ENCODE results near the gene ZNF433. TPM values are rescaled to one million over a fixed set of nuclear protein-coding genes. Genes with fewer than 3 reads are reported as not detected.
A peak's percentile ranks its signal among the peaks of the same experiment; 100 is the strongest.
"Not testable (repeated sequence)": the region's sequence is repeated elsewhere in the genome, so short reads cannot be mapped to it uniquely, and the experiment has no call there.

The ZNF433 gene
- polyA plus RNA-seq, 6 donors from 2014 or later: 2.2 to 11.0 (median 5.0) TPM

GRCh38 chr19:12042893-12043292, 7.4 kb upstream of the ZNF433 start:
- peaks cover 20 to 23% of the 10 kb centered on the region in 2 donors for H3K36me3 Mint-ChIP-seq
- no peak overlapping the region for H3K27ac Mint-ChIP-seq
- DNase-seq: no peak
- H3K9me3 Mint-ChIP-seq: peaks cover 10 to 39% (median 33%) of the 10 kb centered on the region in 7 donors
- H3K4me3 Mint-ChIP-seq: no peak overlapping the region
- no peaks in the 10 kb centered on the region for H3K4me1 Mint-ChIP-seq
- H3K27me3 Mint-ChIP-seq: no peaks in the 10 kb centered on the region
- ATAC-seq (ENCODE audit: low read depth in 2 of 2): no peak

GRCh38 chr19:12034620-12035019, 859 bp downstream of the ZNF433 start:
- ATAC-seq (ENCODE audit: low read depth in 2 of 2) (no peak), DNase-seq (no peak)
- peak overlapping the region; percentile 57 to 92 (median 82) for H3K4me3 Mint-ChIP-seq
- no peaks in the 10 kb centered on the region for H3K36me3 Mint-ChIP-seq
- peaks cover 6 to 21% (median 16%) of the 10 kb centered on the region in 3 donors for H3K4me1 Mint-ChIP-seq
- peak overlapping the region in 2 of 6 donors; percentile 34 to 88 for H3K27ac Mint-ChIP-seq
- H3K9me3 Mint-ChIP-seq: peaks cover 0 to 1% (median 0%) of the 10 kb centered on the region in 7 donors
- no peaks in the 10 kb centered on the region for H3K27me3 Mint-ChIP-seq

GRCh38 chr19:12034198-12034597, 1.3 kb downstream of the ZNF433 start:
- peak overlapping the region in 2 of 6 donors; percentile 7 to 34 for H3K27ac Mint-ChIP-seq
- no peaks in the 10 kb centered on the region for H3K27me3 Mint-ChIP-seq
- ATAC-seq (ENCODE audit: low read depth in 2 of 2): no peak
- peaks cover 6 to 21% (median 16%) of the 10 kb centered on the region in 3 donors for H3K4me1 Mint-ChIP-seq
- H3K9me3 Mint-ChIP-seq: peaks cover 0 to 3% (median 0%) of the 10 kb centered on the region in 7 donors
- no peaks in the 10 kb centered on the region for H3K36me3 Mint-ChIP-seq
- no peak for DNase-seq
- H3K4me3 Mint-ChIP-seq: peak overlapping the region; percentile 57 to 92 (median 82)

GRCh38 chr19:12015753-12016116, 19.7 kb downstream of the ZNF433 start:
- Mint-ChIP-seq H3K4me1 (peaks cover 0 to 4% (median 0%) of the 10 kb centered on the region in 3 donors), H3K9me3 (peaks cover 22 to 61% (median 51%) of the 10 kb centered on the region in 7 donors), H3K4me3 (no peak overlapping the region), H3K27me3 (no peaks in the 10 kb centered on the region), H3K36me3 (peaks cover 35 to 50% of the 10 kb centered on the region in 2 donors), H3K27ac (peak overlapping the region in 1 of 6 donors; percentile 58)
- no peak for DNase-seq
- ATAC-seq (ENCODE audit: low read depth in 2 of 2): no peak

GRCh38 chr19:12015015-12015752, 20.3 kb downstream of the ZNF433 start:
- ATAC-seq (ENCODE audit: low read depth in 2 of 2) (no peak), DNase-seq (no peak)
- peaks cover 35 to 50% of the 10 kb centered on the region in 2 donors for H3K36me3 Mint-ChIP-seq
- no peaks in the 10 kb centered on the region for H3K27me3 Mint-ChIP-seq
- H3K9me3 Mint-ChIP-seq: peaks cover 22 to 65% (median 52%) of the 10 kb centered on the region in 7 donors
- peak overlapping the region in 1 of 6 donors; percentile 24 for H3K27ac Mint-ChIP-seq
- no peak overlapping the region for H3K4me3 Mint-ChIP-seq
- H3K4me1 Mint-ChIP-seq: peaks cover 0 to 4% (median 0%) of the 10 kb centered on the region in 3 donors

- no peaks in the 10 kb centered on the region for H3K27me3 Mint-ChIP-seq
- peaks cover 22 to 33% (median 24%) of the 10 kb centered on the region in 3 donors for H3K4me1 Mint-ChIP-seq
- peak overlapping the region in 2 of 6 donors; percentile 49 to 76 for H3K27ac Mint-ChIP-seq
- ATAC-seq (ENCODE audit: low read depth in 2 of 2): no peak
- no peak for DNase-seq
- H3K4me3 Mint-ChIP-seq: peak overlapping the region in 1 of 8 donors; percentile 62
- H3K36me3 Mint-ChIP-seq: no peaks in the 10 kb centered on the region
- no peaks in the 10 kb centered on the region for H3K9me3 Mint-ChIP-seq
Measured at GRCh38 chr19:12000152-12000981, 35.1 kb downstream of the ZNF433 start.

- H3K9me3 Mint-ChIP-seq: no peaks in the 10 kb centered on the region
- DNase-seq (no peak), ATAC-seq (ENCODE audit: low read depth in 2 of 2) (no peak)
- H3K27ac Mint-ChIP-seq: no peak overlapping the region
- no peak overlapping the region for H3K4me3 Mint-ChIP-seq
- H3K27me3 Mint-ChIP-seq: no peaks in the 10 kb centered on the region
- no peaks in the 10 kb centered on the region for H3K36me3 Mint-ChIP-seq
- H3K4me1 Mint-ChIP-seq: peaks cover 32 to 51% (median 41%) of the 10 kb centered on the region in 3 donors
Measured at GRCh38 chr19:11995174-11995573, 40.3 kb downstream of the ZNF433 start.

- H3K9me3 Mint-ChIP-seq; H3K27me3 Mint-ChIP-seq; ATAC-seq (ENCODE audit: low read depth in 2 of 2); H3K36me3 Mint-ChIP-seq; DNase-seq: not testable (repeated sequence)
- Mint-ChIP-seq H3K27ac (peak overlapping the region in 1 of 6 donors; percentile 50), H3K4me1 (peaks cover 25 to 47% (median 42%) of the 10 kb centered on the region in 3 donors), H3K4me3 (peak overlapping the region in 1 of 8 donors; percentile 0)
Measured at GRCh38 chr19:11991921-11992320, 43.6 kb downstream of the ZNF433 start.

- Mint-ChIP-seq H3K4me3 (peak overlapping the region; percentile 96 to 100 (median 99)), H3K4me1 (peaks cover 32 to 47% (median 36%) of the 10 kb centered on the region in 3 donors), H3K27ac (peak overlapping the region in 5 of 6 donors; percentile 95 to 99 (median 98)), H3K9me3 (peaks cover 0 to 2% (median 0%) of the 10 kb centered on the region in 7 donors), H3K27me3 (no peaks in the 10 kb centered on the region), H3K36me3 (no peaks in the 10 kb centered on the region)
- no peak for ATAC-seq (ENCODE audit: low read depth in 2 of 2)
- no peak for DNase-seq
Measured at GRCh38 chr19:11989112-11989456, 46.4 kb downstream of the ZNF433 start.

GRCh38 chr19:11987405-11988281, 47.8 kb downstream of the ZNF433 start:
- Mint-ChIP-seq H3K9me3 (peaks cover 0 to 6% (median 2%) of the 10 kb centered on the region in 7 donors), H3K36me3 (no peaks in the 10 kb centered on the region), H3K4me1 (peaks cover 24 to 35% (median 33%) of the 10 kb centered on the region in 3 donors), H3K27me3 (no peaks in the 10 kb centered on the region), H3K27ac (peak overlapping the region; percentile 95 to 99 (median 98)), H3K4me3 (peak overlapping the region; percentile 96 to 100 (median 99))
- peak; percentile 91 to 93 for ATAC-seq (ENCODE audit: low read depth in 2 of 2)
- DNase-seq: peak; percentile 89

- ATAC-seq (ENCODE audit: low read depth in 2 of 2): no peak
- peaks cover 20 to 28% (median 26%) of the 10 kb centered on the region in 3 donors for H3K4me1 Mint-ChIP-seq
- no peaks in the 10 kb centered on the region for H3K36me3 Mint-ChIP-seq
- H3K27me3 Mint-ChIP-seq: no peaks in the 10 kb centered on the region
- H3K27ac Mint-ChIP-seq: peak overlapping the region in 1 of 6 donors; percentile 57
- DNase-seq: no peak
- peaks cover 0 to 13% (median 6%) of the 10 kb centered on the region in 7 donors for H3K9me3 Mint-ChIP-seq
- H3K4me3 Mint-ChIP-seq: peak overlapping the region in 7 of 8 donors; percentile 20 to 100 (median 99)
Measured at GRCh38 chr19:11986754-11987153, 48.7 kb downstream of the ZNF433 start.

- Mint-ChIP-seq H3K9me3 (peaks cover 0 to 29% (median 23%) of the 10 kb centered on the region in 7 donors), H3K27me3 (no peaks in the 10 kb centered on the region), H3K4me3 (peak overlapping the region in 2 of 8 donors; percentile 6 to 60), H3K36me3 (peaks cover 0 to 2% of the 10 kb centered on the region in 2 donors), H3K27ac (no peak overlapping the region), H3K4me1 (peaks cover 15 to 22% (median 18%) of the 10 kb centered on the region in 3 donors)
- ATAC-seq (ENCODE audit: low read depth in 2 of 2) (no peak), DNase-seq (no peak)
Measured at GRCh38 chr19:11984986-11985385, 50.5 kb downstream of the ZNF433 start.
